Activated CD4-positive, alpha-beta T cell treated with anti-CD3 and anti-CD28 coated beads for 36 hours (primary cell): ENCODE results near the gene ZFY. TPM values are rescaled to one million over a fixed set of nuclear protein-coding genes. Genes with fewer than 3 reads are reported as not detected.

Source experiments
- ATAC-seq: fragments of 200-7000 bp; cut with Tn5 transposase; one replicate; pipeline ENCODE4 v1.10.0; 2021; ENCODE audit warnings: mild to moderate bottlenecking, moderate library complexity
- CTCF ChIA-PET: fragments of 350-600 bp; sonication (Branson Sonifier 250); formaldehyde crosslinking; loops from one replicate; lab custom pipeline; 2021; ENCODE audit warnings: antibody characterized with exemption; lab: Charles Lee
- POLR2A ChIA-PET: fragments of 350-600 bp; sonication (Branson Sonifier 250); formaldehyde crosslinking; loops from one replicate; lab custom pipeline; 2021; ENCODE audit warnings: antibody characterized with exemption, inconsistent platforms; lab: Charles Lee
- DNase-seq: peaks from one replicate; pipeline ENCODE4 v3.0.0-alpha.2; 2020
- H3K27ac Mint-ChIP-seq: one replicate; pipeline ENCODE4 v1.8.0; 2021; ENCODE audit warnings: mixed read lengths
- H3K27me3 Mint-ChIP-seq: one replicate; pipeline ENCODE4 v1.8.0; 2021; ENCODE audit warnings: mixed read lengths
- H3K36me3 Mint-ChIP-seq: one replicate; pipeline ENCODE4 v1.8.0; 2021; ENCODE audit warnings: low read depth, mixed read lengths
- H3K4me1 Mint-ChIP-seq: one replicate; pipeline ENCODE4 v1.8.0; 2021; ENCODE audit warnings: mixed read lengths
- H3K4me3 Mint-ChIP-seq: one replicate; pipeline ENCODE4 v1.8.0; 2021; ENCODE audit warnings: mild to moderate bottlenecking, moderate library complexity, mixed read lengths
- H3K9me3 Mint-ChIP-seq: one replicate; pipeline ENCODE4 v1.8.0; 2021; ENCODE audit warnings: low read depth, mixed read lengths
- intact Hi-C, 2 experiments: fragments of 100-400 bp; cut with DNase I in 1 of 2; cut with micrococcal nuclease in 1 of 2; formaldehyde crosslinking; loops; one replicate each; pipeline versions ENCODE4 v1.14.2 to v1.15.1; 2022 to 2024; cut with DNase I, micrococcal nuclease
- total RNA-seq, 2 experiments: library from RNA; stranded (reverse); gene quantifications; one replicate each; pipeline ENCODE4 v1.2.3, GENCODE V29; 2021

The ZFY gene
- 10 to 100 TPM; 12.4 to 16.6 TPM for total RNA-seq

GRCh38 chrY:2934861-2935715, at the start of gene ZFY:
ZFY (plus strand) TSS chrY:2935381; CDS start chrY:2953937, 18,556 bp downstream.
- H3K27me3 Mint-ChIP-seq = no peaks in the 10 kb centered on the region
- ChIA-PET POLR2A (no interaction called here), CTCF (no interaction called here)
- ATAC-seq = peak; percentile 42
- peaks cover 17% of the 10 kb centered on the region for H3K36me3 Mint-ChIP-seq
- H3K27ac Mint-ChIP-seq = peak within 1 kb of the TSS; percentile 97
- intact Hi-C loops = loop anchor here (1.0 to 5.0 kb wide), 6 partner anchors 22 to 94 kb away; partner anchors contain the start of gene RPS4Y1 (in 1 of the 2)
- no peaks in the 10 kb centered on the region for H3K9me3 Mint-ChIP-seq
- DNase-seq = peak; percentile 77
- H3K4me1 Mint-ChIP-seq = peaks cover 23% of the 10 kb centered on the region
- peak within 1 kb of the TSS; percentile 86 for H3K4me3 Mint-ChIP-seq

- ChIA-PET POLR2A (no interaction called here), CTCF (no interaction called here)
- Mint-ChIP-seq H3K4me1 (peaks cover 20% of the 10 kb centered on the region), H3K4me3 (no peak overlapping the region), H3K36me3 (peaks cover 7% of the 10 kb centered on the region), H3K27me3 (no peaks in the 10 kb centered on the region), H3K9me3 (peaks cover 3% of the 10 kb centered on the region), H3K27ac (no peak overlapping the region)
- no peak for ATAC-seq
- DNase-seq = no peak
- intact Hi-C loops = loop anchor here in 1 of 2 experiments (5.0 kb wide), 1 partner anchor 51 kb away; the partner anchor contains the start of gene ZFY
Observed at GRCh38 chrY:2885880-2886279, 49.3 kb upstream of the ZFY start.

DNA sequence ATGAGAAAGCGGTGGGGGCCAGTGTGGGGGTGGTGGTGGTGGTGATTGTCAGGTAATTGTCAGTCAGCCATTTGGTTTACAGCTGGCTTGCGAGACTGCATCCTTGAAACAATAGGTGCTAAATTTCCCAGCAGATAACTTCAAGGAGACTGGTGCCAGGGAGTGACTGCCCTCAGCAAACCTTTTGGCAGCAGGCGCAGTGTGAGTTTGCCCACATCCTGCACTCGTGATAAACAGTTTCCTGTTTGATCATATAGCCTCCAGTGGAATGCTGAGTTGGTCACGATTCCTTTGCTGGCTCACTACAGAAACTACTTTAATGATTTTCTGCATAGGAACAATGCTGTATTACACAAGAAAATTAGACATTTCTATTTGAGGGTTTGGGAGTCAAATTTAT, 47.8 kb upstream of the ZFY start:
- ATAC-seq (peak; percentile 55), DNase-seq (peak; percentile 62)
- Mint-ChIP-seq H3K27ac (peak overlapping the region; percentile 96), H3K4me3 (peak overlapping the region; percentile 58), H3K4me1 (peaks cover 20% of the 10 kb centered on the region), H3K36me3 (peaks cover 5% of the 10 kb centered on the region), H3K9me3 (peaks cover 3% of the 10 kb centered on the region), H3K27me3 (no peaks in the 10 kb centered on the region)
- ChIA-PET POLR2A (no interaction called here), CTCF (interaction anchor here (0.6 kb wide), 1 partner anchor 27 kb away, joined by 3 read pairs; no protein-coding TSS in a partner anchor)
- intact Hi-C loops = loop anchor here (1.0 to 5.0 kb wide), 2 partner anchors 46 to 50 kb away; partner anchors contain the start of genes RPS4Y1 (in 1 of the 2) and ZFY (in 1 of the 2)

GRCh38 chrY:2887955-2888354, 47.2 kb upstream of the ZFY start:
- Mint-ChIP-seq H3K4me1 (peaks cover 20% of the 10 kb centered on the region), H3K27me3 (no peaks in the 10 kb centered on the region), H3K27ac (peak overlapping the region; percentile 96), H3K4me3 (peak overlapping the region; percentile 58), H3K9me3 (peaks cover 3% of the 10 kb centered on the region), H3K36me3 (peaks cover 5% of the 10 kb centered on the region)
- ChIA-PET POLR2A (no interaction called here), CTCF (interaction anchor here (0.6 kb wide), 1 partner anchor 27 kb away, joined by 3 read pairs; no protein-coding TSS in a partner anchor)
- intact Hi-C loops = loop anchor here (1.0 to 5.0 kb wide), 3 partner anchors 47 to 49 kb away; partner anchors contain the start of genes RPS4Y1 (in 1 of the 2) and ZFY (in 1 of the 2)
- DNase-seq (peak; percentile 57), ATAC-seq (peak; percentile 95)

DNA sequence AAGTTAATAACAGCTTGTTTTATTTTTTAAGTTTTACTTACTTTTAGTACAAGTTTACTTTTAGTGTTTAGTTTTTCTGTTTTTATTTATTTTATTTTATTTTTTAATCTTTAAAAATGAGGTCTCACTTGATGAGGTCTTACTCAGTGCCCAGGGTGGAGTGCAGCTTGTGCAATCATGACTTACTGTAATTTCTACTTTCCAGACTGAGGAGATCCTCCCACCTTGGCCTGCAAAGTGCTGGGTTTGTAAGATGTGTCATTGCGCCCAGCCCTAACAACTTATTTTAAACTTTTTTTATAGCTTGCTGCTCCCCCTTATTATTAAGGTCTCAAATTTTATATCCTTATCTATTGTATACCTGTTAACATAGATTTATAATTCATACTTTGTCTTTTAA, 41.7 kb upstream of the ZFY start:
- POLR2A ChIA-PET = no interaction called here
- Mint-ChIP-seq H3K4me3 (no peak overlapping the region), H3K9me3 (no peaks in the 10 kb centered on the region), H3K36me3 (no peaks in the 10 kb centered on the region), H3K4me1 (peaks cover 1% of the 10 kb centered on the region), H3K27me3 (no peaks in the 10 kb centered on the region), H3K27ac (no peak overlapping the region)
- ATAC-seq (no peak), DNase-seq (no peak)
- CTCF ChIA-PET = no interaction called here
- intact Hi-C loops = no loop called here

- Mint-ChIP-seq H3K27ac (no peak overlapping the region), H3K4me1 (no peaks in the 10 kb centered on the region), H3K9me3 (no peaks in the 10 kb centered on the region), H3K4me3 (no peak overlapping the region), H3K36me3 (no peaks in the 10 kb centered on the region), H3K27me3 (no peaks in the 10 kb centered on the region)
- no peak for ATAC-seq
- intact Hi-C loops = no loop called here
- ChIA-PET CTCF (no interaction called here), POLR2A (no interaction called here)
- DNase-seq = no peak
Observed at GRCh38 chrY:2896050-2896449, 39.1 kb upstream of the ZFY start.

DNA sequence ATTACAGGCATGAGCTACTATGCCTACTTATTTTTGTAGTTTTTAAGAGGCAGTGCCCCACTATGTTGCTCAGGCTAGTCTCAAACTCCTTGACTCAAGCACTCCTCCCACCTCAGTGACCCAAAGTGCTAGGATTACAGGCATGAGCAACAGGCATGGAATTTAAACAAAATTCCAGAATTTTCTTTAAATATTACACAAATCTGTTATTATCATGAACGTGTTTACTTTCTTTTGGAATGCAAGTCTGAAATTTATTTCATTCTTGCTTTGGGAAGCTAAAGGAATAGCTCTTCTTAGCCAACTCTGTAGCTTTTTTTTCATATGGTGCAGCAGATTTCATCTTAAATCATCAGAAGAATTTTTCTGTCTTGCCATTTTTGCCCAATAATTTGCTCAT, 27.8 kb upstream of the ZFY start:
- intact Hi-C loops = no loop called here
- POLR2A ChIA-PET = interaction anchor here (0.6 kb wide), 1 partner anchor 110 kb away, joined by 3 read pairs; no protein-coding TSS in a partner anchor
- peaks cover under 1% of the 10 kb centered on the region for H3K36me3 Mint-ChIP-seq
- H3K4me1 Mint-ChIP-seq = peaks cover 2% of the 10 kb centered on the region
- ATAC-seq (no peak), DNase-seq (no peak)
- CTCF ChIA-PET = no interaction called here
- no peaks in the 10 kb centered on the region for H3K27me3 Mint-ChIP-seq
- H3K4me3 Mint-ChIP-seq = no peak overlapping the region
- peaks cover 4% of the 10 kb centered on the region for H3K9me3 Mint-ChIP-seq
- H3K27ac Mint-ChIP-seq = no peak overlapping the region

- ChIA-PET CTCF (interaction anchor here (0.7 kb wide), 2 partner anchors 12 to 61 kb away, joined by 3 read pairs; no protein-coding TSS in a partner anchor), POLR2A (interaction anchor here (1.0 kb wide), 1 partner anchor 23 kb away, joined by 3 read pairs; no protein-coding TSS in a partner anchor)
- H3K4me3 Mint-ChIP-seq = no peak overlapping the region
- no peaks in the 10 kb centered on the region for H3K27me3 Mint-ChIP-seq
- H3K9me3 Mint-ChIP-seq = peaks cover 2% of the 10 kb centered on the region
- DNase-seq (peak; percentile 54), ATAC-seq (peak; percentile 76)
- no peak overlapping the region for H3K27ac Mint-ChIP-seq
- H3K4me1 Mint-ChIP-seq = peaks cover 10% of the 10 kb centered on the region
- intact Hi-C loops = loop anchor here in 1 of 2 experiments (2.0 kb wide), 1 partner anchor 22 kb away; the partner anchor contains the start of gene ZFY
- H3K36me3 Mint-ChIP-seq = peaks cover 3% of the 10 kb centered on the region
Observed at GRCh38 chrY:2913066-2913815, 21.9 kb upstream of the ZFY start.

DNA sequence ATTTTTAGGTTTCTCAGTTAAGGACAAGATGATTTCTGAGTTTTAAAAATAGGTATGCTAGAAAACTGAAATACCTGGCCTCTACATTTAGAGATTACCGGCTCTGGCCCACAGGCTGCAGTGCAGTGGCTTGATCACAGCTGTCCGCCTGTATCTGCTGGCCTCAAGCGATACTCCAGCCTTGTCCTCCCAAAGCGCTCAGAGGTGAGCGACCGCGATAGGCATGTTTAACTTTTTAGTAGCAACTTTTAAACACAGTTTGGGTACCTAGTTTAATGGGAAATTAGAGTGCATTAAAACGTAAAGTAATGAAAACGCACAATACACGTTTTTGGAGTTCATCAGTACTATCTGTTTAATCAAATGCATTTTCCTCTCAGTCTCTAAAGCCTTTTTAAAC, 1.1 kb upstream of the ZFY start:
- peaks cover 16% of the 10 kb centered on the region for H3K36me3 Mint-ChIP-seq
- no peaks in the 10 kb centered on the region for H3K27me3 Mint-ChIP-seq
- POLR2A ChIA-PET = no interaction called here
- CTCF ChIA-PET = no interaction called here
- H3K27ac Mint-ChIP-seq = peak overlapping the region; percentile 92
- H3K4me3 Mint-ChIP-seq = peak overlapping the region; percentile 86
- DNase-seq (peak; percentile 18), ATAC-seq (no peak)
- intact Hi-C loops = loop anchor here (2.0 kb wide), 3 partner anchors 21 to 77 kb away; no protein-coding TSS in a partner anchor
- peaks cover 16% of the 10 kb centered on the region for H3K4me1 Mint-ChIP-seq
- H3K9me3 Mint-ChIP-seq = no peaks in the 10 kb centered on the region

DNA sequence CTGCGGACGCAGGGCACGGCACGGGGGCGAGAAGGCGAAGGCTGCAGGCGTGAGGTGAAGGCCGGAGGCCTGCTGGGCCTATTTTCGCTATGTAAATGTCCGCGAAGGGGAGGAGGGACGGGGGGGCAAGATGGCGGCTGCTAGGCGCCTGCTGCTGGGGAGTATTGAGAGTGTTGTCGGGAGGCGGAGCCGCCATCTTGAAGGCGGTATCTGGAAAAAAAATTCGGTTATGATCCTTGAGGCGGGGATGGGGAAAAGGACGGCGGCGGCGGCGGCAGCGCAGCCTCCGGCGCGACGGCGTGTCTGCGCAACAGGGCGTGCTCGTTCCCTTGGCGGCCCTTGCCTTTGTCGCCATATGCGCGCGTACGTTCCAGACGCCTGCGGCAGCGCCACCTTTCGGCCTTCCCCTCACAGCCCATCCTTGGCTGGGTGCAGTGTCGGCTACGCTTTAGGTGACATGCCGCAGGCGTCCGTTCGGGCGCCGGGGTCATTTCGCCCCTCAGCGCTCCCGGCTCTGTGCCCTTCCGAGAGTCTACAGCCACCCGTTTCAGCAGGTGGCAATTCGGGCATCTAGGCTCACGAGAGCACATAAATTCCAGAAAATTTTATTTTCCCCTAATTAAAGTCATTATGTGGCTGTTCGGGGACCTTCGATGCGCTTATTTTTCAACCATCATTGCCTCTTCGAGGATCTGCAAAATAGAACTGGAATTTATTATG, 695 bp downstream of the ZFY start:
- peak overlapping the region; percentile 97 for H3K27ac Mint-ChIP-seq
- H3K9me3 Mint-ChIP-seq = no peaks in the 10 kb centered on the region
- H3K36me3 Mint-ChIP-seq = peaks cover 16% of the 10 kb centered on the region
- POLR2A ChIA-PET = interaction anchor here (1.3 kb wide), 1 partner anchor 23 kb away, joined by 3 read pairs; no protein-coding TSS in a partner anchor
- DNase-seq (peak; percentile 92), ATAC-seq (peak; percentile 87)
- CTCF ChIA-PET = interaction anchor here (1.4 kb wide), 1 partner anchor 15 kb away, joined by 3 read pairs; no protein-coding TSS in a partner anchor
- intact Hi-C loops = loop anchor here (1.0 to 5.0 kb wide), 7 partner anchors 23 to 95 kb away; partner anchors contain the start of gene RPS4Y1 (in 2 of the 2)
- H3K4me1 Mint-ChIP-seq = peaks cover 27% of the 10 kb centered on the region
- H3K27me3 Mint-ChIP-seq = no peaks in the 10 kb centered on the region
- H3K4me3 Mint-ChIP-seq = peak overlapping the region; percentile 86
